ENCODE results near the gene CENPC. TPM values are rescaled to one million over a fixed set of nuclear protein-coding genes. Genes with fewer than 3 reads are reported as not detected.

CENPC gene
- polyA plus RNA-seq, 1 of the 3 experiments (the other 2 are of a cell fraction) = 2.2 TPM

- no peak for TF ChIP-seq CTCF (IDR thresholded peaks at IDR 0.05)
Measured at GRCh38 chr4:67576059-67576466, 30.8 kb upstream of the CENPC start (continued).

GRCh38 chr4:67575232-67576058 lies 30.1 kb upstream of the CENPC start:
- POLR2A ChIA-PET = no interaction called here
- no peaks in the 10 kb centered on the region for H3K9me2 ChIP-seq
- H3K27me3 ChIP-seq (ENCODE audit: insufficient read depth) = no peaks in the 10 kb centered on the region
- H3K4me1 ChIP-seq (ENCODE audit: control insufficient read depth in 1 of 2, insufficient read depth in 2 of 2, low read depth in 1 of 2, low read length in 1 of 2) = no peaks in the 10 kb centered on the region
- CTCF ChIA-PET = no interaction called here
- H3K4me3 ChIP-seq (ENCODE audit: low read depth in 2 of 2, low read length in 1 of 2) = no peak overlapping the region
- H3F3A ChIP-seq (replicated peaks; ENCODE audit: insufficient read depth) = no peaks in the 10 kb centered on the region
- H4K20me1 ChIP-seq (ENCODE audit: insufficient read depth) = no peaks in the 10 kb centered on the region
- no peak overlapping the region for H3K9ac ChIP-seq
- H3K9me3 ChIP-seq = no peaks in the 10 kb centered on the region
- H3K36me3 ChIP-seq (replicated peaks in 1 of 2; ENCODE audit: control insufficient read depth in 1 of 2, insufficient read depth in 2 of 2, low read length in 1 of 2) = no peaks in the 10 kb centered on the region
- 93% methylated on average over 13 of the region's 13 CpGs for WGBS (ENCODE audit: low lambda C conversion rate)
- no peaks in the 10 kb centered on the region for H3K79me2 ChIP-seq (ENCODE audit: insufficient read depth)
- no peak overlapping the region for H2AFZ ChIP-seq (ENCODE audit: low read depth)
- DNase-seq = no peak
- no peak overlapping the region for H3K4me2 ChIP-seq
- no peak overlapping the region for H3K27ac ChIP-seq (ENCODE audit: low read depth in 2 of 2, low read length in 1 of 2)
- TF ChIP-seq NFIC (IDR thresholded peaks at IDR 0.05; ENCODE audit: borderline replicate concordance) (no peak), PBX3 (IDR thresholded peaks at IDR 0.05) (no peak), FOXM1 (IDR thresholded peaks at IDR 0.05; ENCODE audit: low read depth) (no peak), USF2 (IDR thresholded peaks at IDR 0.05; ENCODE audit: borderline replicate concordance, low read depth, low read length) (no peak), EP300 (IDR thresholded peaks at IDR 0.05; ENCODE audit: borderline replicate concordance in 1 of 2, low read depth in 1 of 2, low read length in 1 of 2) (no peak), RAD21 (IDR thresholded peaks at IDR 0.05; ENCODE audit: low read length) (no peak), IRF3 (IDR thresholded peaks at IDR 0.05; ENCODE audit: low read depth, low read length) (no peak), TCF12 (IDR thresholded peaks at IDR 0.05) (no peak), EZH2phosphoT487 (IDR thresholded peaks at IDR 0.05; ENCODE audit: borderline replicate concordance, low read depth) (no peak), MEF2A (IDR thresholded peaks at IDR 0.05; ENCODE audit: borderline replicate concordance, low read depth) (no peak)

All from SK-N-SH (cell line).